Panc1 (cell line): ENCODE data around the gene CCDC34. TPM values are rescaled to one million over a fixed set of nuclear protein-coding genes. Genes with fewer than 3 reads are reported as not detected.

ENCODE experiments used
- ATAC-seq: fragments of 200-7000 bp; cut with Tn5 transposase; 2 replicates; pipeline ENCODE4 v1.9.1; 2020; ENCODE audit warnings: mild to moderate bottlenecking, moderate library complexity
- BruUV-seq: library from RNA; stranded (reverse); fragments of 400-500 nt; replicated peaks from 2 replicates; lab custom pipeline; 2021; lab: Mats Ljungman, UMichigan
- CTCF ChIA-PET: fragments of 300-600 bp; sonication (Branson Sonifier 250); formaldehyde crosslinking; loops from one replicate; lab custom pipeline; 2022; ENCODE audit warnings: antibody characterized with exemption; lab: Charles Lee
- POLR2A ChIA-PET: fragments of 300-600 bp; sonication (Branson Sonifier 250); formaldehyde crosslinking; loops from one replicate; lab custom pipeline; 2022; ENCODE audit warnings: antibody characterized with exemption; lab: Charles Lee
- DNase-seq: peaks from one replicate; pipeline ENCODE4 v3.0.0-alpha.2; 2010; ENCODE audit warnings: low read depth, low spot score
- H3K27ac ChIP-seq: 2 replicates; pipeline ENCODE4 v1.5.1; 2011; ENCODE audit warnings: mild to moderate bottlenecking, low read length, inconsistent platforms
- H3K27me3 ChIP-seq: fragments of 200-500 bp; sonication (Bioruptor generic); 2 replicates; pipeline ENCODE4 v1.6.0; 2014; ENCODE audit warnings: low read length, inconsistent platforms; ENCODE audit not compliant: control insufficient read depth, insufficient read depth
- H3K36me3 ChIP-seq: fragments of 200-500 bp; sonication (Bioruptor generic); 2 replicates; pipeline ENCODE4 v1.5.1; 2014; ENCODE audit warnings: inconsistent platforms, mild to moderate bottlenecking, low read length, moderate library complexity; ENCODE audit not compliant: control insufficient read depth, insufficient read depth
- H3K4me1 ChIP-seq: 2 replicates; pipeline ENCODE4 v1.5.1; 2011; ENCODE audit warnings: inconsistent platforms, mild to moderate bottlenecking, low read length, moderate library complexity; ENCODE audit not compliant: control insufficient read depth, insufficient read depth
- H3K4me3 ChIP-seq, 2 experiments: 2 replicates each; pipeline ENCODE4 v1.5.1; 2011 to 2012; ENCODE audit warnings: low read depth in 2 of 2, low read length in 2 of 2, mild to moderate bottlenecking in 2 of 2, inconsistent platforms in 1 of 2, moderate library complexity in 1 of 2
- H3K9me3 ChIP-seq: fragments of 200-500 bp; sonication (Bioruptor generic); 2 replicates; pipeline ENCODE4 v1.5.1; 2014; ENCODE audit warnings: low read depth, mild to moderate bottlenecking, inconsistent platforms, low read length, moderate library complexity; ENCODE audit not compliant: control insufficient read depth, insufficient read depth
- POLR2AphosphoS5 ChIP-seq: IDR thresholded peaks from 2 replicates; pipeline ENCODE4 v1.6.1; 2012; ENCODE audit warnings: mild to moderate bottlenecking, low read depth, low read length, moderate library complexity
- SIN3A ChIP-seq: IDR thresholded peaks from 2 replicates; pipeline ENCODE4 v1.6.1; 2012; ENCODE audit warnings: low read depth, mild to moderate bottlenecking, low read length, moderate library complexity, borderline replicate concordance; ENCODE audit not compliant: insufficient read depth
- TCF7L2 ChIP-seq: IDR thresholded peaks from 2 replicates; pipeline ENCODE4 v1.6.1; 2011; ENCODE audit warnings: mild to moderate bottlenecking, low read depth, low read length, inconsistent platforms
- in situ Hi-C: cut with HindIII; loops from 2 replicates; pipeline ENCODE4 v1.10.0; 2016; ENCODE audit warnings: low sequenced_read_pairs, low pct_unique_long_range_greater_than_20kb
- intact Hi-C: fragments of 100-400 bp; cut with micrococcal nuclease; formaldehyde crosslinking; loops from one replicate; pipeline ENCODE4 v1.10.0; 2022; ENCODE audit not compliant: unreplicated experiment
- total RNA-seq: library from RNA; stranded (reverse); gene quantifications from one replicate; pipeline ENCODE4 v1.2.1, GENCODE V29; 2021; ENCODE audit not compliant: unreplicated experiment
- TF ChIP-seq, protein P1 (sequence below): fragments of 450-650 bp; IDR thresholded peaks from 2 replicates; pipeline ENCODE4 v1.5.1; 2017; ENCODE audit warnings: mild to moderate bottlenecking
- TF ChIP-seq, protein P2 (sequence below), 2 experiments: IDR thresholded peaks; 2 replicates each; pipeline ENCODE4 v1.6.1; 2011 to 2012; ENCODE audit warnings: low read depth in 2 of 2, control low read depth in 1 of 2, low read length in 1 of 2, mild to moderate bottlenecking in 1 of 2, moderate library complexity in 1 of 2; ENCODE audit not compliant: insufficient read depth in 1 of 2

CCDC34 gene
- total RNA-seq, 1 experiment from 2014 or later = 28.3 TPM

DNA sequence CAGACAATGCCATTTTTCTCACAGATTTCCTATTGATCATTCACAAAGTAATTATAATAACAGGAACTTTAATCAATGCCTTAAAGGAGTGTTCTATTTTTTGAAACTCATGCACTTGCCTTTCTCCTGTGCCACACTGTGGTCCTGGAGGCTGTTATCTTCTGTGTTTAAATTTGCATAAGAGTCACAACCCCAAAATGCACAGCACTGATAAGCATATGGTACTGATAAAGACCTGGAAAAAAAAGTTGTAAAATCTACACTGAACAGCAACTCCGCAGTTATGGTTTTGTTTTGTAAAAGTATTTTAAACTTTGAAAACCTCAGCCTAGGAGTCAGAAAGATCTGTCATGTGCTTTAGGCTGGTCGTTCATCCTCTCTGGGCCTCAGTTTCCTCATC is 9.1 kb upstream of the CCDC34 start:
- Histone ChIP-seq H3K27ac (no peak overlapping the region), H3K4me1 (peaks cover 10% of the 10 kb centered on the region), H3K27me3 (no peaks in the 10 kb centered on the region), H3K9me3 (no peaks in the 10 kb centered on the region), H3K4me3 (no peak overlapping the region), H3K36me3 (peaks cover 12% of the 10 kb centered on the region)
- ChIA-PET POLR2A (no interaction called here), CTCF (no interaction called here)
- DNase-seq (no peak), ATAC-seq (no peak)
- intact Hi-C loops (no loop called here), in situ Hi-C loops (no loop called here)
- TF ChIP-seq, protein P1, sequence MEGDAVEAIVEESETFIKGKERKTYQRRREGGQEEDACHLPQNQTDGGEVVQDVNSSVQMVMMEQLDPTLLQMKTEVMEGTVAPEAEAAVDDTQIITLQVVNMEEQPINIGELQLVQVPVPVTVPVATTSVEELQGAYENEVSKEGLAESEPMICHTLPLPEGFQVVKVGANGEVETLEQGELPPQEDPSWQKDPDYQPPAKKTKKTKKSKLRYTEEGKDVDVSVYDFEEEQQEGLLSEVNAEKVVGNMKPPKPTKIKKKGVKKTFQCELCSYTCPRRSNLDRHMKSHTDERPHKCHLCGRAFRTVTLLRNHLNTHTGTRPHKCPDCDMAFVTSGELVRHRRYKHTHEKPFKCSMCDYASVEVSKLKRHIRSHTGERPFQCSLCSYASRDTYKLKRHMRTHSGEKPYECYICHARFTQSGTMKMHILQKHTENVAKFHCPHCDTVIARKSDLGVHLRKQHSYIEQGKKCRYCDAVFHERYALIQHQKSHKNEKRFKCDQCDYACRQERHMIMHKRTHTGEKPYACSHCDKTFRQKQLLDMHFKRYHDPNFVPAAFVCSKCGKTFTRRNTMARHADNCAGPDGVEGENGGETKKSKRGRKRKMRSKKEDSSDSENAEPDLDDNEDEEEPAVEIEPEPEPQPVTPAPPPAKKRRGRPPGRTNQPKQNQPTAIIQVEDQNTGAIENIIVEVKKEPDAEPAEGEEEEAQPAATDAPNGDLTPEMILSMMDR = no peak
- TF ChIP-seq POLR2AphosphoS5 (no peak), TCF7L2 (no peak)
- TF ChIP-seq, protein P2, sequence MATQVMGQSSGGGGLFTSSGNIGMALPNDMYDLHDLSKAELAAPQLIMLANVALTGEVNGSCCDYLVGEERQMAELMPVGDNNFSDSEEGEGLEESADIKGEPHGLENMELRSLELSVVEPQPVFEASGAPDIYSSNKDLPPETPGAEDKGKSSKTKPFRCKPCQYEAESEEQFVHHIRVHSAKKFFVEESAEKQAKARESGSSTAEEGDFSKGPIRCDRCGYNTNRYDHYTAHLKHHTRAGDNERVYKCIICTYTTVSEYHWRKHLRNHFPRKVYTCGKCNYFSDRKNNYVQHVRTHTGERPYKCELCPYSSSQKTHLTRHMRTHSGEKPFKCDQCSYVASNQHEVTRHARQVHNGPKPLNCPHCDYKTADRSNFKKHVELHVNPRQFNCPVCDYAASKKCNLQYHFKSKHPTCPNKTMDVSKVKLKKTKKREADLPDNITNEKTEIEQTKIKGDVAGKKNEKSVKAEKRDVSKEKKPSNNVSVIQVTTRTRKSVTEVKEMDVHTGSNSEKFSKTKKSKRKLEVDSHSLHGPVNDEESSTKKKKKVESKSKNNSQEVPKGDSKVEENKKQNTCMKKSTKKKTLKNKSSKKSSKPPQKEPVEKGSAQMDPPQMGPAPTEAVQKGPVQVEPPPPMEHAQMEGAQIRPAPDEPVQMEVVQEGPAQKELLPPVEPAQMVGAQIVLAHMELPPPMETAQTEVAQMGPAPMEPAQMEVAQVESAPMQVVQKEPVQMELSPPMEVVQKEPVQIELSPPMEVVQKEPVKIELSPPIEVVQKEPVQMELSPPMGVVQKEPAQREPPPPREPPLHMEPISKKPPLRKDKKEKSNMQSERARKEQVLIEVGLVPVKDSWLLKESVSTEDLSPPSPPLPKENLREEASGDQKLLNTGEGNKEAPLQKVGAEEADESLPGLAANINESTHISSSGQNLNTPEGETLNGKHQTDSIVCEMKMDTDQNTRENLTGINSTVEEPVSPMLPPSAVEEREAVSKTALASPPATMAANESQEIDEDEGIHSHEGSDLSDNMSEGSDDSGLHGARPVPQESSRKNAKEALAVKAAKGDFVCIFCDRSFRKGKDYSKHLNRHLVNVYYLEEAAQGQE (IDR thresholded peaks at IDR 0.05; ENCODE audit: insufficient read depth in 1 of 2, low read depth in 2 of 2, low read length in 1 of 2) = no peak
- no TSS peak for BruUV-seq

DNA sequence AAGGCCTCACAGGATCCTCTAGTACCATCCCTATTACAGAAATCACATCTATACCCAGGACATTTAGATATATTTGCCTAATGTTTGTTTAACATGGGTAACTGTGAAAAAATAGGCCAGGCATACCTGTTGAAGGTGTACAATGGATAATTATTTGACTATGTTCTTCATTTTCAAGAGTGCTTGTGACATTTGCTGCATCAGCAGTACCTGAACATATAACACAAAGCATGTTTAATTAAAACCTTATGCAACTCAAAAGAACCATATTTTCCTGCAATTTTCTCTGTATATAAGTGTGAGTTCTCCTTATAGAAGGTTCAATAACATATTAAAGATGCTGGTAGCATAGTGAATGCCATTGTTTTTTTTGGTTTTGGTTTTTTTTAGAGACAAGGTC is 8.5 kb upstream of the CCDC34 start:
- Histone ChIP-seq H3K27ac (no peak overlapping the region), H3K4me3 (no peak overlapping the region), H3K36me3 (peaks cover 12% of the 10 kb centered on the region), H3K9me3 (no peaks in the 10 kb centered on the region), H3K27me3 (no peaks in the 10 kb centered on the region), H3K4me1 (peaks cover 10% of the 10 kb centered on the region)
- ATAC-seq (no peak), DNase-seq (no peak)
- ChIA-PET CTCF (no interaction called here), POLR2A (no interaction called here)
- BruUV-seq = no TSS peak
- in situ Hi-C loops = no loop called here
- intact Hi-C loops = no loop called here
- TF ChIP-seq POLR2AphosphoS5 (no peak), SIN3A (no peak), TCF7L2 (no peak)
- TF ChIP-seq, protein P2 (IDR thresholded peaks at IDR 0.05; ENCODE audit: insufficient read depth in 1 of 2, low read depth in 2 of 2, low read length in 1 of 2) = no peak
- TF ChIP-seq, protein P1 = no peak
